GM18867 (cell line): ENCODE measurements around the gene HOXB8.

Source experiments
- ATAC-seq: cut with Tn5 transposase; IDR thresholded peaks from one replicate; pipeline ENCODE4 v1.9.1; 2021; ENCODE audit warnings: mild to moderate bottlenecking, moderate library complexity; ENCODE audit not compliant: unreplicated experiment

The HOXB8 gene

GRCh38 chr17:48569674-48570324 lies 45.3 kb downstream of the HOXB8 start:
- ATAC-seq = no peak

- no peak for ATAC-seq
These were observed 45.9 kb downstream of the HOXB8 start for GRCh38 chr17:48569240-48569582.

- no peak for ATAC-seq
These were observed 46.4 kb downstream of the HOXB8 start for GRCh38 chr17:48568499-48569239.

GRCh38 chr17:48567646-48568354 lies 47.3 kb downstream of the HOXB8 start:
- ATAC-seq = no peak

- no peak for ATAC-seq
These were observed 47.9 kb downstream of the HOXB8 start for GRCh38 chr17:48567209-48567608.

- ATAC-seq = no peak
These were observed 48.4 kb downstream of the HOXB8 start for GRCh38 chr17:48566717-48567116.

- ATAC-seq = no peak
These were observed 49.0 kb downstream of the HOXB8 start for GRCh38 chr17:48565925-48566710.

- no peak for ATAC-seq
These were observed 50.0 kb downstream of the HOXB8 start for GRCh38 chr17:48565022-48565554.

GRCh38 chr17:48564188-48565021 lies 50.7 kb downstream of the HOXB8 start:
- ATAC-seq = no peak

- no peak for ATAC-seq
These were observed 51.3 kb downstream of the HOXB8 start for GRCh38 chr17:48563867-48564187.

GRCh38 chr17:48563385-48563838 lies 51.7 kb downstream of the HOXB8 start:
- no peak for ATAC-seq

GRCh38 chr17:48562934-48563333 lies 52.2 kb downstream of the HOXB8 start:
- ATAC-seq = no peak
